IPS-15b (cell line): Measurements from ENCODE around the gene COMMD1.
"Not testable (repeated sequence)": the region's sequence is repeated elsewhere in the genome, so short reads cannot be mapped to it uniquely, and the experiment has no call there.

Source experiments
- H3K27me3 ChIP-seq: one replicate; pipeline ENCODE4 v1.6.1; 2013; ENCODE audit warnings: low read length; ENCODE audit not compliant: control insufficient read depth, insufficient read depth
- H3K36me3 ChIP-seq: one replicate; pipeline ENCODE4 v1.6.1; 2013; ENCODE audit warnings: low read length; ENCODE audit not compliant: control insufficient read depth, insufficient read depth
- H3K4me1 ChIP-seq: one replicate; pipeline ENCODE4 v1.6.1; 2013; ENCODE audit warnings: mild to moderate bottlenecking, low read length; ENCODE audit not compliant: control insufficient read depth, insufficient read depth
- H3K4me3 ChIP-seq: one replicate; pipeline ENCODE4 v1.5.1; 2013; ENCODE audit warnings: low read depth, low read length
- H3K9ac ChIP-seq: one replicate; pipeline ENCODE4 v1.6.1; 2013; ENCODE audit warnings: low read depth, mild to moderate bottlenecking, low read length
- H3K9me3 ChIP-seq: one replicate; pipeline ENCODE4 v1.6.1; 2013; ENCODE audit warnings: mild to moderate bottlenecking, low read length; ENCODE audit not compliant: control insufficient read depth, insufficient read depth

COMMD1 gene

GRCh38 chr2:62109554-62109953 is 204.1 kb downstream of the COMMD1 start:
- Histone ChIP-seq H3K4me1 (peaks cover 19% of the 10 kb centered on the region), H3K9me3 (no peaks in the 10 kb centered on the region), H3K27me3 (no peaks in the 10 kb centered on the region), H3K4me3 (no peak overlapping the region), H3K9ac (no peak overlapping the region), H3K36me3 (no peaks in the 10 kb centered on the region)

DNA sequence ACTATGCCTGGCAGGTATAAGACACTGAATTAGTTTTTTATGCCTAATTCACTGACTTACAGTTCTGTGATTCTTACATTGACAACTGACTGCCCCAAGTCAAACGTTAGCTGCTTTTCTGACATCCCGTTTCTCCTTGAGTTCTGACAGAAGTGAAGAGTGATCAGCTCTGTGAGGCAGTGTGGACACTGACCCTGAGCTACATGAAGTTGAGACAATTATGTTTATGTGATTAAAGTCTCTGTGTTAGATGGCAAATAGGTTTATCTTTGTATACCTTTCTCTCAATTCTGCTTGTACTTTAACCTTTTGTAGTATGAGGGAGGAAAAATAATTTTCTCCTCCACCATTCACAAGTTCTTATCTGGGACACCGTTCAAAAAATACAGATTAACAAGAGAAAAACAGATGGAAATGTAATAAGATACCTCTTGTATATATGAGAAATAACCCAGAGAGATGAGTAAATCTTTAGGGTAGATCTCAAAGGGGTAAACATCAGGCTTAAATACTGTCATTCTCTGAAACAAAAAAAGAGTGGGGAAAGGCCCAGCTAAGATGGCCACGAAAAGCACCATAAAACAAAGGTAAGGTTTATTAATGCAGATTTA is 205.0 kb downstream of the COMMD1 start:
- Histone ChIP-seq H3K4me1 (peaks cover 21% of the 10 kb centered on the region), H3K9me3 (no peaks in the 10 kb centered on the region), H3K36me3 (no peaks in the 10 kb centered on the region), H3K27me3 (no peaks in the 10 kb centered on the region), H3K9ac (no peak overlapping the region), H3K4me3 (no peak overlapping the region)

DNA sequence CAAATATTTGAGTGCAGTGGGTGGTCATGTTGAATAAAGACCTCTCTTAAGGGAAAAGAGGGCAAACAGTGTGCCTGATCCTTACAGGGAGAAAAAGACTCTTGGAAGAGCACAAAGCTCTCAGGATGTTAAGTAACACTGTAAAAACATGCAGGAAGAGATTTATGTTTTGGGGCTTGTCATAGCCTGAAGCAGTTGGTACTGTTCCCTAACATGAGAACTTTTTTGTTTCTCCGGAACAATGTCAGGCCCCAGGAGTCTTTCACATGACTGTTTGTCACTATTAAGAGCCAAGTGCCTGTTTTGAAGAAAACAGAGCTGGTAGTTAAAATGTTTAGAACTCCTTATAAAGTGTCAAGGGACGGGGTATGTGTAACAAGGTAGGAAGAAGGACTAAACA is 206.7 kb downstream of the COMMD1 start:
- H3K9ac ChIP-seq, result no peak overlapping the region
- no peaks in the 10 kb centered on the region for H3K36me3 ChIP-seq
- H3K4me1 ChIP-seq, result peaks cover 21% of the 10 kb centered on the region
- H3K4me3 ChIP-seq, result no peak overlapping the region
- H3K27me3 ChIP-seq, result no peaks in the 10 kb centered on the region
- H3K9me3 ChIP-seq, result no peaks in the 10 kb centered on the region

DNA sequence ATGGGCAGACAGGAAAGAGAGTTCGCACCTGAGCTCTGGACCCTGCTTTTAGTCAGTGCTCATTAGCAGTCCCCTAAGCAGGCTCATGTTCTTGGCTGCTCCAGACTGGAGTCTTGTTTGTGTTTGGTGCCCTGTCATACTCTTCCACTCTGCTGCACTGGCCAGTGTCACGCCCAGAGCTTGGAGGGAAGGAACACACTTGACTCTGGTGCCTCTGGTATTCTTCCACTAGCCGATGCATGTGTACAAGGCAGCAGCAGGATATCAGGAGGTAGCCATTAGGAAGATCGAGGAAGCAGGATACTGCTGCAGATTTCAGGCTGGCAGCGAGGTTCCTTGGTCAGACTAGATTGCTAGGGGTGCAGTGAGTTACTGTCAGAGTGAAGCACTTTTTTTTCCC is 209.1 kb downstream of the COMMD1 start:
- Histone ChIP-seq H3K4me1 (peaks cover 20% of the 10 kb centered on the region), H3K27me3 (no peaks in the 10 kb centered on the region), H3K4me3 (no peak overlapping the region), H3K36me3 (no peaks in the 10 kb centered on the region), H3K9me3 (no peaks in the 10 kb centered on the region), H3K9ac (no peak overlapping the region)

GRCh38 chr2:62116983-62117382 is 211.5 kb downstream of the COMMD1 start:
- H3K9ac ChIP-seq, result no peak overlapping the region
- H3K27me3 ChIP-seq, result no peaks in the 10 kb centered on the region
- H3K4me3 ChIP-seq, result no peak overlapping the region
- H3K4me1 ChIP-seq, result peaks cover 9% of the 10 kb centered on the region
- no peaks in the 10 kb centered on the region for H3K36me3 ChIP-seq
- H3K9me3 ChIP-seq, result no peaks in the 10 kb centered on the region

DNA sequence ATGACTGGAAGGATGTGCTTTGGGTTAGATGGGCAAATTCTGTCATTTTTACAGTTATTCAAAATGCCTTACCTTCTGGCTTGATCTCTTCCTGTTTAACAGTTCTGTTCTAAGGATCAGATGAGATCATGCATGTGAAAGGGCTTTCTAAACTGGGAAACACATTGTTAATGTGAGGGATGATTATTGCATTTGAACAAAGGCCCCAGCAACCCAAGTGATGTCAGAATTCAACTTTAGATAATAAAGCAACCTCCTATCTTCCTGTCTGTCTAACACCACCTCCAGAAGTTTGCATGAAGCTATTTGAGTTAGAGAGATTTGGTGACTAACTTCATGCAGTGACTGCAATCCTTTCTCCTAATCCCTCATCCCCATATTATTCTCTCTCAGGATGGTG is 212.7 kb downstream of the COMMD1 start:
- Histone ChIP-seq H3K36me3 (no peaks in the 10 kb centered on the region), H3K4me3 (no peak overlapping the region)

DNA sequence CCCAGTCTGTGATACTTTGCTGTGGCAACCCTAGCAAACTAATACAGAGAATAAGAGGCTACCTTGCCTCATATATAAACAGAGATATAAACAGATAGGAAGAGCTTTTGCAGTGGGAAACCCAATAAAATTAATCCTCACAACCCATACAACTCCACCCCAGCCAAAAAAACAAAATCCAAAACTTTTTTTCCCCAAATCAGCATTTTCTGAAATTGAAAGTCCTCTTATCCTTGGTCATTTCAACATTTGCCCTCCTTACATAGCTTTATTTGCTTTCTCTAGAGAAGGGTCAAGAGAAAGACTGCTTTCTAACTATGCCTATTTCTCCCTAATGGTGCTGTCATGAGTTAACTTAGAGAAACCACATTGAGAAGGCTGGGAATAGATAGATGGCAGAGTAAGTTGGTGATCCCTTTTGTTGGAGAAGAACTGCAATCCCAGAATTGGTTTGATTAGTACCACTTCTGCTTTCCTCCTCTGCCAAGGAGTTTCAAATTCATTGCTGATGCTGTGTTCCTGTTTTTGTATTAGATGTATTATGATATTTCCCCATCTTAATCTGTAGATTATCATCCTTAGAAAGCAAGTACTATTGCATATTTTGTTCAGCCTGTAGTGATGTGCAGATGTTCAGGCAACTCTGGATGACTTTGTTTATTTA is 214.0 kb downstream of the COMMD1 start:
- Histone ChIP-seq H3K9me3 (no peaks in the 10 kb centered on the region), H3K4me3 (no peak overlapping the region), H3K9ac (no peak overlapping the region), H3K36me3 (no peaks in the 10 kb centered on the region), H3K27me3 (no peaks in the 10 kb centered on the region), H3K4me1 (peaks cover 6% of the 10 kb centered on the region)

More for the DNA sequence above, 212.7 kb downstream of the COMMD1 start:
- Histone ChIP-seq H3K27me3 (no peaks in the 10 kb centered on the region), H3K4me1 (peaks cover 6% of the 10 kb centered on the region), H3K9ac (no peak overlapping the region), H3K9me3 (no peaks in the 10 kb centered on the region)

DNA sequence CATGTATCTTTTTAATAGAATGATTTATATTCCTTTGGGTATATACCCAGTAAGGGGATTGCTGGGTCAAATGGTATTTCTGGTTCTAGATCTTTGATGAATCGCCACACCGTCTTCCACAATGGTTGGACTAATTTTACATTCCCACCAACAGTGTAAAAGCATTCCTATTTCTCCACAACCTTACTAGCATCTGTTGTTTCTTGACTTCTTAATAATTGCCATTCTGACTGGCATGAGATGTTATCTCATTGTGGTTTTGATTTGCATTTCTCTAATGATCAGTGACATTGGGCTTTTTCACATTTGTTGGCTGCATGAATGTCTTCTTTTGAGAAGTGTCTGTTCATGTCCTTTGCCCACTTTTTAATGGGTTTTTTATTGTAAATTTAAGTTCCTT is 220.8 kb downstream of the COMMD1 start:
- H3K9me3 ChIP-seq, H3K4me3 ChIP-seq, H3K9ac ChIP-seq, H3K4me1 ChIP-seq, H3K27me3 ChIP-seq, H3K36me3 ChIP-seq: not testable (repeated sequence)

GRCh38 chr2:62133320-62133823 is 227.9 kb downstream of the COMMD1 start:
- no peaks in the 10 kb centered on the region for H3K9me3 ChIP-seq
- no peak overlapping the region for H3K4me3 ChIP-seq
- no peak overlapping the region for H3K9ac ChIP-seq
- no peaks in the 10 kb centered on the region for H3K4me1 ChIP-seq
- no peaks in the 10 kb centered on the region for H3K27me3 ChIP-seq
- no peaks in the 10 kb centered on the region for H3K36me3 ChIP-seq

- Histone ChIP-seq H3K9me3 (no peaks in the 10 kb centered on the region), H3K36me3 (no peaks in the 10 kb centered on the region), H3K9ac (no peak overlapping the region), H3K4me1 (no peaks in the 10 kb centered on the region), H3K4me3 (no peak overlapping the region), H3K27me3 (no peaks in the 10 kb centered on the region)
Measured at GRCh38 chr2:62136956-62137830, 231.7 kb downstream of the COMMD1 start.

DNA sequence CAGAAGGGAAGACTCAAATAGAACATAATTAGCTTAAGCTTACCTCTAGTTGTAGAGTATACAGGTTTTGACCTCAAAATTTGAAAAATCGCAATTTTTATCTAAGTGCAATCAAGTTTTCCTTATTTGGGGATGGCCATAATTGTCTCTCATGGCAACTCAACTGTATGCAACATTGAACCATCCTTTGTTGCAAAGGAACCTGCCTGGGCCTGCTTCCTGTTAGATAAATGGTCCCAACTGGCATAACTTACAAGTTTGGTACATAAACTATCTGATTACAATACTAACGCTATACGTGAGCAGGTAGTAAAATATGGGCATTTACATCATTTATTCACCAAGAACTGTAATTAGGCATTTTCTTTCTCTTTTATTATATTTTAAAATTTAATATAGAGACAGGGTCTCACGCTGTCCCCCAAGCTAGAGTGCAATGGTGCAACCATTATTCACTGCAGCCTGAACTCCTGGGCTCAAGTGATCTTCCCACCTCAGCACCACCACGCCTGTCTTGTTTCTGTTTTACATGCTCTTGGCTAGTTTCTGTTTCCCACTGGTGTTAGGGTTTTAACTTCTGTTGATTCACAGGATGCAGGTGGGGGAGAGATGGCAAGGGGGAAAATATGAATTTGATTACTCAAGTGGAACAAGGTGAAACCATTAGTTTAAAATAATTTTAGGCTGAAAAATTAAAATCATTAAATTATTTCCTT is 235.1 kb downstream of the COMMD1 start:
- Histone ChIP-seq H3K4me1 (no peaks in the 10 kb centered on the region), H3K36me3 (no peaks in the 10 kb centered on the region), H3K9ac (no peak overlapping the region), H3K27me3 (no peaks in the 10 kb centered on the region), H3K9me3 (no peaks in the 10 kb centered on the region), H3K4me3 (no peak overlapping the region)
